GM19099 (cell line): ENCODE data around the gene TIMELESS.

Source experiments
- POLR2A ChIP-seq: IDR thresholded peaks from 3 replicates; pipeline ENCODE4 v1.6.1; 2011; ENCODE audit warnings: low read depth; ENCODE audit not compliant: insufficient read length; ENCODE audit errors: extremely low read depth

The TIMELESS gene

GRCh38 chr12:56448860-56449621 is at the start of gene TIMELESS:
TIMELESS (minus strand) TSS chr12:56449426; CDS start chr12:56434170, 15,256 bp downstream.
- peak; percentile 90 for TF ChIP-seq POLR2A

GRCh38 chr12:56490360-56490759 is 41.1 kb upstream of the TIMELESS start:
- no peak for TF ChIP-seq POLR2A

- no peak for TF ChIP-seq POLR2A
Observed at GRCh38 chr12:56488041-56488955, 39.1 kb upstream of the TIMELESS start, which contains the start of gene GLS2. GLS2 (minus strand) TSS chr12:56488161; CDS start chr12:56488118, 43 bp downstream.

- no peak for TF ChIP-seq POLR2A
Observed at GRCh38 chr12:56487448-56488040, 38.3 kb upstream of the TIMELESS start.

- no peak for TF ChIP-seq POLR2A
Observed at GRCh38 chr12:56486694-56487093, 37.5 kb upstream of the TIMELESS start.

- TF ChIP-seq POLR2A: no peak
Observed at GRCh38 chr12:56484566-56484965, 35.3 kb upstream of the TIMELESS start.

- TF ChIP-seq POLR2A: no peak
Observed at GRCh38 chr12:56479625-56480024, 30.4 kb upstream of the TIMELESS start.

GRCh38 chr12:56477521-56478225 is 28.4 kb upstream of the TIMELESS start:
- TF ChIP-seq POLR2A: no peak

GRCh38 chr12:56476972-56477432 is 27.8 kb upstream of the TIMELESS start:
- TF ChIP-seq POLR2A: no peak

- TF ChIP-seq POLR2A: no peak
Observed at GRCh38 chr12:56476143-56476542, 26.9 kb upstream of the TIMELESS start.

- no peak for TF ChIP-seq POLR2A
Observed at GRCh38 chr12:56474389-56474788, 25.2 kb upstream of the TIMELESS start.

GRCh38 chr12:56469007-56469930 is 20.0 kb upstream of the TIMELESS start:
- peak; percentile 11 for TF ChIP-seq POLR2A

GRCh38 chr12:56468216-56469006 is 19.2 kb upstream of the TIMELESS start, which contains the start of gene SPRYD4:
SPRYD4 (plus strand) TSS chr12:56468578; CDS start chr12:56468592, 14 bp downstream.
- TF ChIP-seq POLR2A: peak; percentile 97
